MV-4-11 (cell line): ENCODE measurements around the gene FAM120B.
"Not testable (repeated sequence)": the region's sequence is repeated elsewhere in the genome, so short reads cannot be mapped to it uniquely, and the experiment has no call there.

Source experiments
- DNase-seq: peaks from one replicate; lab custom pipeline; 2025; lab: John Stamatoyannopoulos, UW

The FAM120B gene

DNA sequence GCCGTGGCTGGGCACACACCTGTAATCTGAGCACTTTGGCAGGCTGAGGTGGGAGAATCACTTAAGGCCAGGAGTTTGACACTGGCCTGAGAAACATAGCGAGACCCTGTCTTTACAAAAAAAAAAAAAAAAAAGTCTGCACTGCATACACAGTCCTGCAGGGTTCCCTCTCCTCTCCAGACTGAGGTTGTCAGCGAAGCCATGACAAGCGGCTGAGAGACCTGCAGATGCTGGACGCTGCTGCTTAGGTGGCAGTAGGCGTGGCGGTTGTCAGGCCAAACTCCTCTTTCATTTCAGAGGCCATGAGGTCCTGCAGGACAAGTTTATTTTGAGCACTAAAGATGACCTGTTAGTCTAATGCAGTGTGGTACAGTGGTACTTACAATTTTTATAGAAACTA, 86.5 kb downstream of the FAM120B start:
- DNase-seq, result no peak

- DNase-seq, result no peak
Observed at GRCh38 chr6:170393807-170394399, 87.3 kb downstream of the FAM120B start.

- no peak for DNase-seq
Observed at GRCh38 chr6:170394980-170395379, 88.4 kb downstream of the FAM120B start.

DNA sequence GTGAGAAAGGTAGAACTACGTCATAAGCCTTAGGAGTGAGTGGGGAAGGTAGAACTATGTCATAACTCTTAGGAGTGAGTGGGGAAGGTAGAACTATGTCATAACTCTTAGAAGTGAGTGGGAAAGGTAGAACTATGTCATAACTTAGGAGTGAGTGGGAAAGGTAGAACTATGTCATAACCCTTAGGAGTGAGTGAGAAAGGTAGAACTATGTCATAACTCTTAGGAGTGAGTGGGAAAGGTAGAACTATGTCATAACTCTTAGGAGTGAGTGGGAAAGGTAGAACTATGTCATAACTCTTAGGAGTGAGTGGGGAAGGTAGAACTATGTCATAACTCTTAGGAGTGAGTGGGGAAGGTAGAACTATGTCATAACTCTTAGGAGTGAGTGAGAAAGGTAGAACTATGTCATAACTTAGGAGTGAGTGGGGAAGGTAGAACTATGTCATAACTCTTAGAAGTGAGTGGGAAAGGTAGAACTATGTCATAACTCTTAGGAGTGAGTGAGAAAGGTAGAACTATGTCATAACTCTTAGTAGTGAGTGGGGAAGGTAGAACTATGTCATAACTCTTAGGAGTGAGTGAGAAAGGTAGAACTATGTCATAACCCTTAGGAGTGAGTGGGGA, 92.3 kb downstream of the FAM120B start:
- not testable (repeated sequence) for DNase-seq

DNA sequence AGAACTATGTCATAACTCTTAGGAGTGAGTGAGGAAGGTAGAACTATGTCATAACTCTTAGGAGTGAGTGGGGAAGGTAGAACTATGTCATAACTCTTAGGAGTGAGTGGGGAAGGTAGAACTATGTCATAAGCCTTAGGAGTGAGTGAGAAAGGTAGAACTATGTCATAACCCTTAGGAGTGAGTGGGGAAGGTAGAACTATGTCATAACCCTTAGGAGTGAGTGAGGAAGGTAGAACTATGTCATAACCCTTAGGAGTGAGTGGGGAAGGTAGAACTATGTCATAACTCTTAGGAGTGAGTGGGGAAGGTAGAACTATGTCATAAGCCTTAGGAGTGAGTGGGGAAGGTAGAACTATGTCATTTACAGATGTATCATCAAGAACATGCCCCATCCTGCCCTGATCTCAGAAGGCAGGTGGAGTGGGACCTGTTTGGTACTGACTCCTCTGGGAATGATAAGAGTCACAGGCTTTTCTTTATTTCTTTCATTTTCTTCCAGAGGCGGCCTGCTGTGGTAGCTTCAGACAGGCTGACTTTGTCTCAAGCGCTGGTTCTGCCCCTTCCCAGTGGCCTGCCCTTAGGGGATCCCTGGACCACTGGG, 93.5 kb downstream of the FAM120B start:
- DNase-seq, result not testable (repeated sequence)

DNA sequence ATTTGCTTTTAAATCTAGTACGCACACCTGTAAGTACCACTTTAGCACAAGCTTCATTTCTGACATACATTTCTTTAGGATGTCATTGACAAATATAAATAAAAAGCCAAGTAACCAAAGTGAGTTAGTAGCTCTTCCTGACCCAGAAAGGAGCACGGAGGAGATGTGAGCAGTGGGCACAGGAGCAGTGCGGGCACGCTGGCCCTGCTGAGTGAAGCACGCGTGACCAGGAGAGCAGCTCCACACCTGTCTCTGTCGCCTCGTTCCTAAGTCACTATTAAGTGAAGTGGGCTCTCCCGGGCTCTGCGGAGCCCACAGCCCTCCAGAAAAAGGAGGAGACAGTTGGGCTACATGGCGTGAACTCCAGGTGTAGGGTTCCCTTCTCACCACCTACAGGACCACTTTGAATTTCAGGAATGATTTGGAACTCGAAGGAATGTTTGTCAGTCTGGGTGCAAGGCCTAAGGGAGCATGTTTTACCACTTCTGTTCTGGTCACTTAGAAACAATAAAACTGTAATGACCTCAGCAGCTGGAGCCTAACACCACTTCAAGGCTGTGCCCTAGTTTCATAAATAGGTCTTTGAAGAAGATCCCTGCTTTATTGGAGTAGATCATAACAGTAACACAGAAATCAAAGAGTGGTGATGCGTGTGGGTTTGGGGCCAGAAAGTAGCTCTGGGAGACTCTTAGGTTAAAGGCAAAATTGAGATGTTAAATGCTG, 95.9 kb downstream of the FAM120B start:
- DNase-seq, result no peak

- no peak for DNase-seq
Observed at GRCh38 chr6:170403451-170403850, 96.9 kb downstream of the FAM120B start.

GRCh38 chr6:170404036-170404435, 97.5 kb downstream of the FAM120B start:
- DNase-seq, result no peak

DNA sequence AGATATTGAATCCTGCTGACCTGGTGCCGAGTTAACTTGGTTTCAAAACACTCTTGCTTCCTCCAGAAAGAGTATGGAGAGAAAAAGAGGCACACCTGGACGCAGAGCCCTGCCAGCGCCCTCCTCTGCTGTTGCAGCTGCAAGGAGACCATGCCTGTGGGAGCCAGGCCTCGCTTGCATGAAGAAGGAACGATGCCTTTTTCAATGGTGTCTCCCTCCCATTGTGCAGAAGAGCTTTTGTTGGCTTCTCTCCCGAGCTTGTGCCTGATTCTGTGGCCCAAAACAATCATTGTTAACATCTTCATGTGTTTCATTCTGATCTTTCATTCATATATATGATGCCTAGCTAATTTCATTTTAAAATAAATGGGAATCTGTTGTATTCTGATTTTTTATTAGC, 98.1 kb downstream of the FAM120B start:
- no peak for DNase-seq

GRCh38 chr6:170405311-170405975, 98.9 kb downstream of the FAM120B start:
- DNase-seq, result peak; percentile 80

- DNase-seq, result no peak
Observed at GRCh38 chr6:170407200-170407599, 100.6 kb downstream of the FAM120B start.

GRCh38 chr6:170407932-170408331, 101.4 kb downstream of the FAM120B start:
- DNase-seq, result no peak

GRCh38 chr6:170409746-170410145, 103.2 kb downstream of the FAM120B start:
- DNase-seq, result not testable (repeated sequence)

DNA sequence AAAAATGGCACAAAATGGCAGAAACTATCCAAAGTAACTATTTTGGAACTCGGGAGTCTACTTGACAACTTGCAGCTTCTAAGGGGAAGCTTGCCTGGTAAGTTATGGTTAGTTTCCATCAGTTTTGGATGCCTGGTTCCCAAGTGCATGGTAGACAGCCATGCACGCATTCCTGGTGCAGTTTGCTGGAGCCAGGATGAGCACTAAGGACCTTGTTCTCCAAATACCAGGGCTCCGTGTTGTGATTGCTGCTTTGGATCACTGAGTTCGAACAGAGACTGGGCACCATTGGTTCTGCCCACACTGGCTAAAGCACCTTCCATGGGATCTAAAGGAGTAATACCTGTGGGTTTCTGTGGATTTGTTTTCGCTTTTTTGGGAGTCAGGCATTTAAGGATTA, 103.7 kb downstream of the FAM120B start:
- DNase-seq, result no peak

DNA sequence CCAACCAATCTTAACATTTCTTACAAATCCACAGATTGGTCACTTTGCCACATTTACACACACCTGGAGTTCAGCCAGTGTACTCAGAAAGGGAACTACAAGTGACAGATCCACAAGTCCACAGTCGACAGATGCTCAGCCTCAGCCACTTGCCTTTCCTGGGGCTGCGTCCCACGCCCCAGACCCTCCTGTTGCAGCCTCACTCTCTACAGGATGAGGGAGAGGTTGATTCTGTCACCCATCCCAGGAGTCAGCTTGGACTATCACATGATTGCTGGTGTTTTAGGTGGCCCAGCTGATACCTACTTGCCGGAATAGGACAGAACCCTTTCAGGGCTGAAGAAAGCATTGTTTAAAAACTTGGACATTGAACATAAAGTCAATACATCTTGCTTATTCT, 108.8 kb downstream of the FAM120B start:
- DNase-seq, result no peak

DNA sequence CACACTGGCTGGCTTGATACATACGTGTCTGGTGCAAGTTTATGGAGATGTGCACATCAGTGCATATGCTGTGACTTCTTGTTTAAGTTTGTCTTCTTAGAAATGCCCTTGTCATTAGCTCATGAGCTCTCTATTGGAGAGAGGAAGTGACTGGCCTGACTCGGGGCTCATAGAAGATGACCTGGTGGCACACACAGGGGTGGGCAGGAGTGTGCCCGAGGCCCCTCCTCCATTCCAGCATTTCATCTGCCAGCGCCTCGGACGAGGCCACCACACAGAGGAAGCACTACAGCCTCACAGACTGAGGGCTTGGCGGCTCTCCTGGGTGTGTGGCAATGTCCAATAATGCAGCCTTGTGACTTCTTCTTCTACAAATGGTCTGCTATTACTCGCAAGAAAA, 109.7 kb downstream of the FAM120B start:
- DNase-seq, result peak; percentile 25

DNA sequence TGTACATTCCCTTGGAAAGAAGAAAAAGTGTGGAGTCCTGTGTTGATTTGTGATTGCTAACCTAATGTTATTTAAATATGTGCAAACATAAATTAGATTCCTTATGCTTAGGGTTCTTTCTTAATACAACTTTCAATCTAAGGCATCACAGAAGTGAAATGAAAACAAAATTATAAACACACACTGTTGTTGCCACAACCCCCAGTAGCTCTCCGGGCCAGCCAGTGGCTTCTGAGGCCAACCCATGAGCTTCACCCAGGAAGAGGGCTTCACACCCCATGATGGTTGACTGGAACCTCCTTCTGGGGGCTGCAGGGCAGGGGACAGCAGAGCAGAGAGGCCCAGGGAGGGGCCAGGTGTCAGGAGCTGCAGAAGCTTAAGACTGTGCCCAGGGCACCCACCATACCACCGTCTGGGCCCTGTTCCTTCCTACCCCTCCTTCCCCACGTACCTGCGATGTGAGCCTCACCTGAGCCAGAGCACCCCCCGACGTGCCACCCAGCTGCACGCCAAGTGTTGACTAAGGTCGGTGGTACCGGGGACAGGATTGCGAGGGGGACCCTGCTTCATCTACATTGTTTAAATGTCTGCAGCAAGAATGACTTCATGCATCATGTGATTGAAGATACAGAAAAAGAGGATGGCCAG, 110.5 kb downstream of the FAM120B start:
- DNase-seq, result no peak

DNA sequence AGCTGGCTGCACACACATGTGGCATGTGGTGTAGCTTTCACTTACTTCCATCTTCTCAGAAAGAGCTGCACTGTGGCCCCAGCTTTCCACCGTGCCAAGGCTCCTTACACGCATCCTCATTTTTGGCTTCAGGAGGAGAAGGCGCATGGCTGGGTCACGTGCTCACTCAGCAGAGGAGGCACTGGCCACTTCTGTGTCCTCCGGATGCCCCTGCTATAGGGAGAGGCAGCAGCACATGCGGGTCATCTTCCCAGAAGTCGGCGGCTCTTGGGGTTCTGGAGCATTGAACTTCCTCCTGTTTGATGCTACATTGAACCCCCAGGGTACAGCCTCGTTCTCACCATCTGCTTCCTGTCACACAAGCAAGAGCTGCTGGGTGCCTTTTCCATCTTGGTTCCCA, 111.3 kb downstream of the FAM120B start:
- no peak for DNase-seq

DNA sequence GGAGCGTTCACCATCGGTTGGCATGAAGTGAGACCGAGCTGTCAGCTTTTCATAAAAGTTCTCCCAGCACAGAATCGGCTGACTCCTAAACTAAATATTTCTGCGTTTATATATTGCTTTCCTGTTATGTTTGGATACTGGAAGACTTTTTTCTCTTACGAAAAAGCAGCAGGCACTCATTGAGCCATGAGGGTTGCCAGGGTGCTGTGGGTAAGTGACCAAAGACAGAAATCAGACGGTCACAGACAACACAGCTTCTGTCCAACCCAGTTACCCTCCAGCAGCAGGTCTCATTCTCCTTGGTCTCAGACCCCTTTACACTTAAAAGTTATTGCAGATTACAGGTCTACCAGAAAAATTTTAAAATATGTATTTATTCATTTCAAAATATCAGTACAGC, 113.7 kb downstream of the FAM120B start:
- DNase-seq, result no peak

DNA sequence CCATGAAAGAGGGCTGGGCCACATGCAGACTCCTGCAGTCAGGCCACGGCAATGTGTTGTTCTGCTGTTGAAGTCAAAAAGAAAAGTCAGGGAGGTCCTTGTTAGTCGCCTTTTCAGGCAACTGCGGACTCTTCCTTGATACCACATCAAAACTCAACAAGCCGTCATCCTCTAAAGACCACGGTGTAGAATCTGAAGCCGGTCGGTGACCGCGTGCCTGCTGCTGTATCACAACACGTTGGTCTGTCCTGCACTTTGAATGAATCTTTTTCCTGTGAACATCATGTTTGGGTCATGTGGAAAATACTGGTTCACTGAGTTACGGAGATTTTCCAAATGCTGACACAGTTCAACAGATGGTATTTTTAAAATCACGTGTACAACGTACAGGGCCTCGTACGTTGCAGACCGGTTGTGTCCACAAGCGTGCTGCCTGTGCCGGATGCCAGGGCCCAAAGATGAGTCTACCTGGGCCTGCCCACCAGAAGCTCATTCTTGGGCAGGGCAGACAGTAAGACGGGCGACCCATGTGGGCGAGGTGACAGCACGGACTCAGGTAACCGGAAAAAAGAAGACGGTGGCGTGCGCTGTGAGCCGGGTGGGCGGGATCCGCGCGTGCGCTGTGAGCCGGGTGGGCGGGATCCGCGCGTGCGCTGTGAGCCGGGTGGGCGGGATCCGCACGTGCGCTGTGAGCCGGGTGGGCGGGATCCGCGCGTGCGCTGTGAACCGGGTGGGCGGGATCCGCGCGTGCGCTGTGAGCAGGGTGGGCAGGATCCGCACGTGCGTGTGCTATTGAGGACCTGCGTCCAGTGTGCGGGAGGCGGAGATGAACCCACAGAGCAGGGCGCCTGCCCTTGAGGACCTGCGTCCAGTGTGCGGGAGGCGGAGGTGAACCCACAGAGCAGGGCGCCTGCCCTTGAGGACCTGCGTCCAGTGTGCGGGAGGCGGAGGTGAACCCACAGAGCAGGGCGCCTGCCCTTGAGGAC, 114.5 kb downstream of the FAM120B start:
- DNase-seq, result no peak

DNA sequence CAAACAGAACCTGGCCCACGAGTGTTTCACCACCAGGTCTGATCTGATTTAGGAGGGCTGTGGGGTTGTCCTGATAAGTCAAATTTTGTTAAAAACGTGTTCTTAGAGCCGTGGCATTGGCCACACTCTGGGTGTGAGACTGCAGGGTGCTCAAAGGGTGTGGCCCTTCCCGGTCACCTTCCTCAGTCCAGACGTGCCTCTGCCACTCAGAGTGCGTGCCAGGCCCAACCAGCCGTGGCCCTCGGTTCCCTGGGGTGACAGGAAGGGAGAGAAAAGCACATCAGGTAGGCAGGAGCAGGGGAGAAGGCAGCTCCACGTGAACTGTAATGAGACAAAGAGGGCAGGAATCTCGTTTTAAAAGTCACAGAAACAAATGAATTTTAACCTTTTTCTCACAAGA, 115.4 kb downstream of the FAM120B start:
- DNase-seq, result no peak
